HG03025 (cell line): ENCODE results near the gene PCDH1.

ENCODE experiments used
- ATAC-seq: cut with Tn5 transposase; IDR thresholded peaks from one replicate; pipeline ENCODE4 v1.9.1; 2021; ENCODE audit warnings: mild to moderate bottlenecking, moderate library complexity; ENCODE audit not compliant: unreplicated experiment, low FRiP score

Gene PCDH1

GRCh38 chr5:141875022-141875740 lies 3.0 kb downstream of the PCDH1 start:
- ATAC-seq = no peak

- no peak for ATAC-seq
Observed at GRCh38 chr5:141874262-141874964, 3.8 kb downstream of the PCDH1 start.

GRCh38 chr5:141873933-141874261 lies 4.3 kb downstream of the PCDH1 start:
- ATAC-seq = no peak

GRCh38 chr5:141872496-141873356 lies 5.5 kb downstream of the PCDH1 start:
- no peak for ATAC-seq

GRCh38 chr5:141871870-141872269 lies 6.3 kb downstream of the PCDH1 start:
- ATAC-seq = no peak

- ATAC-seq = no peak
Observed at GRCh38 chr5:141870871-141871270, 7.3 kb downstream of the PCDH1 start.

GRCh38 chr5:141870228-141870627 lies 8.0 kb downstream of the PCDH1 start:
- ATAC-seq = no peak

GRCh38 chr5:141869514-141869913 lies 8.7 kb downstream of the PCDH1 start:
- no peak for ATAC-seq

GRCh38 chr5:141869040-141869439 lies 9.2 kb downstream of the PCDH1 start:
- no peak for ATAC-seq

GRCh38 chr5:141868541-141868940 lies 9.7 kb downstream of the PCDH1 start:
- no peak for ATAC-seq

- no peak for ATAC-seq
Observed at GRCh38 chr5:141867651-141868050, 10.6 kb downstream of the PCDH1 start.

GRCh38 chr5:141867139-141867538 lies 11.1 kb downstream of the PCDH1 start:
- ATAC-seq = no peak

GRCh38 chr5:141866096-141866495 lies 12.1 kb downstream of the PCDH1 start:
- ATAC-seq = no peak

- no peak for ATAC-seq
Observed at GRCh38 chr5:141865406-141865805, 12.8 kb downstream of the PCDH1 start.

GRCh38 chr5:141864371-141865370 lies 13.5 kb downstream of the PCDH1 start:
- ATAC-seq = no peak

GRCh38 chr5:141863569-141864178 lies 14.5 kb downstream of the PCDH1 start:
- no peak for ATAC-seq

- ATAC-seq = no peak
Observed at GRCh38 chr5:141862936-141863543, 15.2 kb downstream of the PCDH1 start.

- ATAC-seq = no peak
Observed at GRCh38 chr5:141861194-141861593, 17.0 kb downstream of the PCDH1 start.

GRCh38 chr5:141858079-141858765 lies 20.0 kb downstream of the PCDH1 start:
- no peak for ATAC-seq
